HepG2 (cell line): ENCODE measurements around the gene ZNF860. TPM values are rescaled to one million over a fixed set of nuclear protein-coding genes. Genes with fewer than 3 reads are reported as not detected.

ENCODE experiments used
- CC2D1A ChIP-seq: sonication (generic); formaldehyde crosslinking; IDR thresholded peaks from 2 replicates; pipeline ENCODE4 v1.8.1; 2023; ENCODE audit warnings: mild to moderate bottlenecking, missing genetic modification reagents
- CEBPB ChIP-seq: IDR thresholded peaks from 2 replicates; pipeline ENCODE4 v1.6.1; 2011; ENCODE audit warnings: low read depth, low read length, improper control_type of control experiment, borderline replicate concordance
- DPF2 ChIP-seq: sonication (generic); formaldehyde crosslinking; IDR thresholded peaks from 2 replicates; pipeline ENCODE4 v1.4.0; 2020; ENCODE audit warnings: mild to moderate bottlenecking, low read depth, missing genetic modification reagents, borderline replicate concordance
- ELF4 ChIP-seq: sonication (generic); formaldehyde crosslinking; IDR thresholded peaks from 2 replicates; pipeline ENCODE4 v1.5.0; 2020; ENCODE audit warnings: missing genetic modification reagents, mild to moderate bottlenecking, moderate library complexity, borderline replicate concordance
- GTF3A ChIP-seq: sonication (generic); formaldehyde crosslinking; conservative IDR thresholded peaks from 2 replicates; pipeline ENCODE4 v1.4.0; 2020; ENCODE audit warnings: mild to moderate bottlenecking, missing genetic modification reagents
- HNRNPUL1 ChIP-seq: fragments of 200-400 bp; formaldehyde crosslinking; IDR thresholded peaks from 2 replicates; pipeline ENCODE4 v1.6.1; 2017; ENCODE audit warnings: low read depth, mild to moderate bottlenecking, low read length, moderate library complexity
- IRF9 ChIP-seq: sonication (generic); formaldehyde crosslinking; IDR thresholded peaks from 2 replicates; pipeline ENCODE4 v1.8.0; 2022; ENCODE audit warnings: missing genetic modification reagents, mild to moderate bottlenecking, borderline replicate concordance
- MAX ChIP-seq: IDR thresholded peaks from 2 replicates; pipeline ENCODE4 v1.6.1; 2012; ENCODE audit warnings: inconsistent platforms
- NFIB ChIP-seq: sonication (generic); formaldehyde crosslinking; IDR thresholded peaks from 2 replicates; pipeline ENCODE4 v1.9.0; 2021; ENCODE audit warnings: missing genetic modification reagents, mild to moderate bottlenecking, borderline replicate concordance
- PHF5A ChIP-seq: IDR thresholded peaks from one replicate; pipeline ENCODE4 v1.6.1; 2018; ENCODE audit warnings: low read depth, missing genetic modification reagents; ENCODE audit not compliant: unreplicated experiment
- PITX1 ChIP-seq: sonication (generic); formaldehyde crosslinking; IDR thresholded peaks from 2 replicates; pipeline ENCODE4 v1.5.1; 2020; ENCODE audit warnings: mild to moderate bottlenecking, missing genetic modification reagents
- PLRG1 ChIP-seq: fragments of 450-650 bp; conservative IDR thresholded peaks from 2 replicates; pipeline ENCODE4 v1.6.1; 2016
- RAD21 ChIP-seq: fragments of 450-650 bp; formaldehyde crosslinking; IDR thresholded peaks from 2 replicates; pipeline ENCODE4 v1.5.0; 2020; ENCODE audit warnings: mild to moderate bottlenecking
- RBFOX2 ChIP-seq: fragments of 200-400 bp; formaldehyde crosslinking; IDR thresholded peaks from 2 replicates; pipeline ENCODE4 v1.6.1; 2017; ENCODE audit warnings: low read depth, mild to moderate bottlenecking, low read length
- SMC3 ChIP-seq: IDR thresholded peaks from 2 replicates; pipeline ENCODE4 v1.6.1; 2011; ENCODE audit warnings: low read length, improper control_type of control experiment
- ZNF296 ChIP-seq: sonication (generic); formaldehyde crosslinking; conservative IDR thresholded peaks from 2 replicates; pipeline ENCODE4 v1.5.0; 2020; ENCODE audit warnings: mild to moderate bottlenecking, missing genetic modification reagents
- ZNF30 ChIP-seq: sonication (generic); formaldehyde crosslinking; IDR thresholded peaks from 2 replicates; pipeline ENCODE4 v1.5.0; 2020; ENCODE audit warnings: mild to moderate bottlenecking, missing genetic modification reagents
- ZNF468 ChIP-seq: sonication (generic); formaldehyde crosslinking; IDR thresholded peaks from 2 replicates; pipeline ENCODE4 v1.8.0; 2022; ENCODE audit warnings: mild to moderate bottlenecking, moderate library complexity, missing genetic modification reagents
- ZNF569 ChIP-seq: sonication (generic); formaldehyde crosslinking; IDR thresholded peaks from 2 replicates; pipeline ENCODE4 v1.5.0; 2020; ENCODE audit warnings: mild to moderate bottlenecking, missing genetic modification reagents, moderate library complexity, borderline replicate concordance
- polyA plus RNA-seq, 8 experiments: library from polyadenylated mRNA; depleted of rRNA in 3 of 8; stranded (reverse) in 7 of 8; unstranded in 1 of 8; fragments of >200 nt; fragmentation: Illumina TruSeq in 4 of 8; extraction: Trizol in 4 of 8; gene quantifications; 2 replicates each; pipeline versions ENCODE4 v1.2.1 to v1.2.3, GENCODE V29; 2011 to 2016; ENCODE audit warnings: low read depth in 4 of 8, missing spikeins in 1 of 8, mixed read lengths in 1 of 8; ENCODE audit not compliant: insufficient read depth in 1 of 8
- total RNA-seq, 5 experiments: library from RNA; depleted of rRNA; stranded (reverse); fragments of >200 nt; fragmentation: Illumina TruSeq; extraction: Trizol; gene quantifications; 2 replicates each; pipeline ENCODE4 v1.2.3, GENCODE V29; 2016; ENCODE audit warnings: low read depth in 1 of 5
- TF ChIP-seq, protein P1 (sequence below): sonication (generic); formaldehyde crosslinking; IDR thresholded peaks from 2 replicates; pipeline ENCODE4 v1.8.0; 2022; ENCODE audit warnings: missing genetic modification reagents, low read depth, mild to moderate bottlenecking, borderline replicate concordance
- TF ChIP-seq, protein P2 (sequence below): sonication (generic); formaldehyde crosslinking; IDR thresholded peaks from 2 replicates; pipeline ENCODE4 v1.9.0; 2022; ENCODE audit warnings: missing genetic modification reagents, mild to moderate bottlenecking, borderline replicate concordance
- TF ChIP-seq, protein P3 (sequence below): sonication (generic); formaldehyde crosslinking; IDR thresholded peaks from 2 replicates; pipeline ENCODE4 v1.4.0; 2020; ENCODE audit warnings: mild to moderate bottlenecking, missing genetic modification reagents
- TF ChIP-seq, protein P4 (sequence below): sonication (generic); formaldehyde crosslinking; IDR thresholded peaks from 2 replicates; pipeline ENCODE4 v1.4.0; 2020; ENCODE audit warnings: missing genetic modification reagents, borderline replicate concordance

Gene ZNF860
- total and polyA plus RNA-seq, 2 of the 13 experiments (the other 11 are each of a cell fraction or from before 2014, with no cell fraction given): 0.55 to 0.73 TPM

DNA sequence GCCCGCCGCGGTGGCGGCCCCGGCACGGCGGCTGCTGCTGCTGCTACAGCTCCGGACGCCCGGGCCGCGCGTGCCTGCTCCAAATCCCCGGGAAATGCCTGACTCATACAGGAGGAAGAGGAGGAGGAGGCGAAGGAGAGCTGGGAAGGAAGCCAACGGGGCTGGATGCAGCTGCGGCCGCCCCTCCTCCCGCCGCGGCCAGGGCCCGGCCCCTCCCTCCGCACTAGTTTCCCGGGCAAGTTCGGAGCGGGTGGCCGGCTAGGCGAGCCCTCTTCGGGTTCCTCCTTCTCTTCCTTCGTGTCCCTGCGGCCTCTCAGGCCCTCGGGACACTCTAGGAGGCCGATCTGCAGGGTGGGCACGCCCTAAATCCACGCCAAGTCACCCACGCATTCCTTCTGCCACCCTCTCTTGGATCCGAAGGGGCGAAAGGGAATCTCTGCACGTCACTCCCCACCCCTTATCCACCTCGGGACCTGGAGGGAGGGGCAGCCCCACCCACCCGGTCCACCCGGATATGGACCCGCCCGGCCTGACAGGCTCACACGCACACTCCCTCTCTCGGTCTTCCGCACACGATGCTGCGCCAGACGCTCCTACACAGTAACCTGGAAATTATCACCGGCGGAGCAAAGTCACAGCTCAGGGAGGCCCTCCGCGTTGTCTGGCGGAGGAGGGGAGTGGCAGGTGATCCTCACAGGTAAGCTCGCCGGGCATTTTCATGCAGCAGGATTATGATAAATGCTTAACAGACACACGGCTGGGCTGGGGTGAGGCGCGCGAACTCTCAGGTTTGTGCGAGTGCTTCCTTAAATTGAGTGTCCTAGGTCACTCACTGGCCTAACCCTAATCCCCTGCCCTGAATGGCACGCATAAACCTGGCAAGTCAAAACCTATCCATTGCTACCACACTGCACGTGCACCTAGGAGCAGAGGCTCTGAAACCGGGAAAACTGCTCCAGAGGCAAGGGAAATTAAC lies at the start of gene ZNF860, which contains the start of gene OSBPL10 (continued):
- TF ChIP-seq MAX: peak; percentile 54; the same call in 1 of the 2 replicates
- TF ChIP-seq SMC3: no peak
- TF ChIP-seq CC2D1A (CRISPR knock-in tag): no peak
- no peak for TF ChIP-seq ELF4 (CRISPR knock-in tag)
- no peak for TF ChIP-seq ZNF468 (CRISPR knock-in tag)
- TF ChIP-seq PLRG1: no peak
- TF ChIP-seq, protein P1, sequence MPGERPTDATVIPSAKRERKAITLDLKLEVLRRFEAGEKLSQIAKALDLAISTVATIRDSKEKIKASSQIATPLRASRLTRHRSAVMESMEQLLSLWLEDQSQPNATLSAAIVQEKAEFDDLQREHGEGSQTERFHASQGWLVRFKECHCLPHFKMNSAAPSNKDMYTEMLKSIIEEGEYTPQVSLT (CRISPR knock-in tag): no peak
- peak; percentile 81; the same call in 1 of the 2 replicates for TF ChIP-seq RBFOX2
- TF ChIP-seq PITX1 (CRISPR knock-in tag): 0 out of 2 replicates have a peak, but pooled peaks have one; percentile 19
- TF ChIP-seq ZNF30 (CRISPR knock-in tag): no peak
- TF ChIP-seq, protein P2, sequence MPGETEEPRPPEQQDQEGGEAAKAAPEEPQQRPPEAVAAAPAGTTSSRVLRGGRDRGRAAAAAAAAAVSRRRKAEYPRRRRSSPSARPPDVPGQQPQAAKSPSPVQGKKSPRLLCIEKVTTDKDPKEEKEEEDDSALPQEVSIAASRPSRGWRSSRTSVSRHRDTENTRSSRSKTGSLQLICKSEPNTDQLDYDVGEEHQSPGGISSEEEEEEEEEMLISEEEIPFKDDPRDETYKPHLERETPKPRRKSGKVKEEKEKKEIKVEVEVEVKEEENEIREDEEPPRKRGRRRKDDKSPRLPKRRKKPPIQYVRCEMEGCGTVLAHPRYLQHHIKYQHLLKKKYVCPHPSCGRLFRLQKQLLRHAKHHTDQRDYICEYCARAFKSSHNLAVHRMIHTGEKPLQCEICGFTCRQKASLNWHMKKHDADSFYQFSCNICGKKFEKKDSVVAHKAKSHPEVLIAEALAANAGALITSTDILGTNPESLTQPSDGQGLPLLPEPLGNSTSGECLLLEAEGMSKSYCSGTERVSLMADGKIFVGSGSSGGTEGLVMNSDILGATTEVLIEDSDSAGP (CRISPR knock-in tag): no peak; the same call in 1 of the 2 replicates
- no peak for TF ChIP-seq NFIB (CRISPR knock-in tag)
- TF ChIP-seq, protein P3, sequence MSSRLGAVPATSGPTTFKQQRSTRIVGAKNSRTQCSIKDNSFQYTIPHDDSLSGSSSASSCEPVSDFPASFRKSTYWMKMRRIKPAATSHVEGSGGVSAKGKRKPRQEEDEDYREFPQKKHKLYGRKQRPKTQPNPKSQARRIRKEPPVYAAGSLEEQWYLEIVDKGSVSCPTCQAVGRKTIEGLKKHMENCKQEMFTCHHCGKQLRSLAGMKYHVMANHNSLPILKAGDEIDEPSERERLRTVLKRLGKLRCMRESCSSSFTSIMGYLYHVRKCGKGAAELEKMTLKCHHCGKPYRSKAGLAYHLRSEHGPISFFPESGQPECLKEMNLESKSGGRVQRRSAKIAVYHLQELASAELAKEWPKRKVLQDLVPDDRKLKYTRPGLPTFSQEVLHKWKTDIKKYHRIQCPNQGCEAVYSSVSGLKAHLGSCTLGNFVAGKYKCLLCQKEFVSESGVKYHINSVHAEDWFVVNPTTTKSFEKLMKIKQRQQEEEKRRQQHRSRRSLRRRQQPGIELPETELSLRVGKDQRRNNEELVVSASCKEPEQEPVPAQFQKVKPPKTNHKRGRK: no peak
- TF ChIP-seq GTF3A (CRISPR knock-in tag): no peak
- no peak for TF ChIP-seq RAD21
- TF ChIP-seq, protein P4, sequence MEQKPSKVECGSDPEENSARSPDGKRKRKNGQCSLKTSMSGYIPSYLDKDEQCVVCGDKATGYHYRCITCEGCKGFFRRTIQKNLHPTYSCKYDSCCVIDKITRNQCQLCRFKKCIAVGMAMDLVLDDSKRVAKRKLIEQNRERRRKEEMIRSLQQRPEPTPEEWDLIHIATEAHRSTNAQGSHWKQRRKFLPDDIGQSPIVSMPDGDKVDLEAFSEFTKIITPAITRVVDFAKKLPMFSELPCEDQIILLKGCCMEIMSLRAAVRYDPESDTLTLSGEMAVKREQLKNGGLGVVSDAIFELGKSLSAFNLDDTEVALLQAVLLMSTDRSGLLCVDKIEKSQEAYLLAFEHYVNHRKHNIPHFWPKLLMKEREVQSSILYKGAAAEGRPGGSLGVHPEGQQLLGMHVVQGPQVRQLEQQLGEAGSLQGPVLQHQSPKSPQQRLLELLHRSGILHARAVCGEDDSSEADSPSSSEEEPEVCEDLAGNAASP: no peak; the same call in 1 of the 2 replicates
- TF ChIP-seq IRF9 (CRISPR knock-in tag): no peak
- TF ChIP-seq ZNF296 (CRISPR knock-in tag): no peak
- TF ChIP-seq PHF5A (CRISPR knock-in tag): no peak
- TF ChIP-seq ZNF569: no peak
- no peak for TF ChIP-seq HNRNPUL1
- no peak for TF ChIP-seq CEBPB
- no peak for TF ChIP-seq DPF2 (CRISPR knock-in tag)
